Measurements from ENCODE around the gene NCAPD2.

The NCAPD2 gene

GRCh38 chr12:6533923-6534694 lies 40.2 kb downstream of the NCAPD2 start, which contains the start of gene GAPDH (continued):
- no peak; the same call in 1 of the 2 replicates for TF ChIP-seq GLI4 (tag by site-specific recombination; IDR thresholded peaks at IDR 0.05)
- TF ChIP-seq OVOL3 (tag by site-specific recombination; IDR thresholded peaks at IDR 0.05): no peak; the same call in 1 of the 2 replicates
- TF ChIP-seq ZNF23 (tag by site-specific recombination; IDR thresholded peaks at IDR 0.05; ENCODE audit: borderline replicate concordance): no peak
- 0 out of 2 replicates have a peak, but pooled peaks have one; percentile 33 for TF ChIP-seq ZSCAN18 (tag by site-specific recombination; IDR thresholded peaks at IDR 0.05)
- no peak for TF ChIP-seq ZFP3 (tag by site-specific recombination; IDR thresholded peaks at IDR 0.05; ENCODE audit: low read depth)
- no peak for TF ChIP-seq ZNF585B (tag by site-specific recombination; IDR thresholded peaks at IDR 0.05)
- no peak for TF ChIP-seq ZFP37 (tag by site-specific recombination; IDR thresholded peaks at IDR 0.05)
- TF ChIP-seq ZNF138 (tag by site-specific recombination; IDR thresholded peaks at IDR 0.05; ENCODE audit: borderline replicate concordance): no peak
- TF ChIP-seq GLIS1 (tag by site-specific recombination; IDR thresholded peaks at IDR 0.05): peak; percentile 62; the same call in 1 of the 2 replicates
- no peak for TF ChIP-seq ZNF292 (tag by site-specific recombination; IDR thresholded peaks at IDR 0.05; ENCODE audit: borderline replicate concordance, low read depth)
- peak; percentile 100 for TF ChIP-seq ZFP69B (tag by site-specific recombination; IDR thresholded peaks at IDR 0.05)
- peak; percentile 92 for TF ChIP-seq GLIS2 (tag by site-specific recombination; IDR thresholded peaks at IDR 0.05)
- no peak for TF ChIP-seq ZNF48 (tag by site-specific recombination; IDR thresholded peaks at IDR 0.05)
- TF ChIP-seq ZNF146 (tag by site-specific recombination; IDR thresholded peaks at IDR 0.05): no peak
- no peak for TF ChIP-seq ZNF211 (tag by site-specific recombination; IDR thresholded peaks at IDR 0.05; ENCODE audit: low read depth)
- no peak for TF ChIP-seq ZNF16 (tag by site-specific recombination; IDR thresholded peaks at IDR 0.05; ENCODE audit: low read depth)
- TF ChIP-seq, protein P1, sequence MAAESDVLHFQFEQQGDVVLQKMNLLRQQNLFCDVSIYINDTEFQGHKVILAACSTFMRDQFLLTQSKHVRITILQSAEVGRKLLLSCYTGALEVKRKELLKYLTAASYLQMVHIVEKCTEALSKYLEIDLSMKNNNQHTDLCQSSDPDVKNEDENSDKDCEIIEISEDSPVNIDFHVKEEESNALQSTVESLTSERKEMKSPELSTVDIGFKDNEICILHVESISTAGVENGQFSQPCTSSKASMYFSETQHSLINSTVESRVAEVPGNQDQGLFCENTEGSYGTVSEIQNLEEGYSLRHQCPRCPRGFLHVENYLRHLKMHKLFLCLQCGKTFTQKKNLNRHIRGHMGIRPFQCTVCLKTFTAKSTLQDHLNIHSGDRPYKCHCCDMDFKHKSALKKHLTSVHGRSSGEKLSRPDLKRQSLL (tag by site-specific recombination; IDR thresholded peaks at IDR 0.05): no peak
- TF ChIP-seq KLF8 (tag by site-specific recombination; IDR thresholded peaks at IDR 0.05): peak; percentile 92
- no peak for TF ChIP-seq ZNF223 (tag by site-specific recombination; IDR thresholded peaks at IDR 0.05)
- peak; percentile 74; the same call in 1 of the 2 replicates for TF ChIP-seq ZBTB10 (tag by site-specific recombination; IDR thresholded peaks at IDR 0.05)
- no peak; the same call in 1 of the 2 replicates for TF ChIP-seq ZNF600 (tag by site-specific recombination; IDR thresholded peaks at IDR 0.05)
- no peak for TF ChIP-seq ZNF530 (tag by site-specific recombination; IDR thresholded peaks at IDR 0.05; ENCODE audit: low read depth)
- TF ChIP-seq ZNF112 (tag by site-specific recombination; IDR thresholded peaks at IDR 0.05): no peak
- TF ChIP-seq ZNF624 (tag by site-specific recombination; IDR thresholded peaks at IDR 0.05): no peak
- no peak for TF ChIP-seq ZFP41 (tag by site-specific recombination; IDR thresholded peaks at IDR 0.05; ENCODE audit: borderline replicate concordance)
- no peak for TF ChIP-seq ZNF433 (tag by site-specific recombination; IDR thresholded peaks at IDR 0.05; ENCODE audit: low read depth)
- peak; percentile 82; the same call in 1 of the 2 replicates for TF ChIP-seq TRIM28 (IDR thresholded peaks at IDR 0.05; ENCODE audit: borderline replicate concordance, low read length)
- no peak for TF ChIP-seq ZNF645 (tag by site-specific recombination; IDR thresholded peaks at IDR 0.05)
- TF ChIP-seq ZNF341 (tag by site-specific recombination; IDR thresholded peaks at IDR 0.05; ENCODE audit: low read depth): peak; percentile 71
- no peak for TF ChIP-seq ZNF654 (tag by site-specific recombination; IDR thresholded peaks at IDR 0.05; ENCODE audit: low read depth)
- TF ChIP-seq ZBTB1 (tag by site-specific recombination; IDR thresholded peaks at IDR 0.05): no peak
- TF ChIP-seq HOXA7 (CRISPR knock-in tag; IDR thresholded peaks at IDR 0.05; ENCODE audit: borderline replicate concordance): no peak
- TF ChIP-seq ZNF549 (tag by site-specific recombination; IDR thresholded peaks at IDR 0.05): no peak
- TF ChIP-seq ZNF175 (tag by site-specific recombination; IDR thresholded peaks at IDR 0.05): no peak
- TF ChIP-seq ZNF501 (tag by site-specific recombination; IDR thresholded peaks at IDR 0.05): peak; percentile 81; the same call in 1 of the 2 replicates
- no peak for TF ChIP-seq HOXC10 (CRISPR knock-in tag; IDR thresholded peaks at IDR 0.05)
- TF ChIP-seq IKZF3 (tag by site-specific recombination; IDR thresholded peaks at IDR 0.05): no peak; the same call in none of the 2 replicates
